ENCODE measurements around the gene TNS3.

DNA sequence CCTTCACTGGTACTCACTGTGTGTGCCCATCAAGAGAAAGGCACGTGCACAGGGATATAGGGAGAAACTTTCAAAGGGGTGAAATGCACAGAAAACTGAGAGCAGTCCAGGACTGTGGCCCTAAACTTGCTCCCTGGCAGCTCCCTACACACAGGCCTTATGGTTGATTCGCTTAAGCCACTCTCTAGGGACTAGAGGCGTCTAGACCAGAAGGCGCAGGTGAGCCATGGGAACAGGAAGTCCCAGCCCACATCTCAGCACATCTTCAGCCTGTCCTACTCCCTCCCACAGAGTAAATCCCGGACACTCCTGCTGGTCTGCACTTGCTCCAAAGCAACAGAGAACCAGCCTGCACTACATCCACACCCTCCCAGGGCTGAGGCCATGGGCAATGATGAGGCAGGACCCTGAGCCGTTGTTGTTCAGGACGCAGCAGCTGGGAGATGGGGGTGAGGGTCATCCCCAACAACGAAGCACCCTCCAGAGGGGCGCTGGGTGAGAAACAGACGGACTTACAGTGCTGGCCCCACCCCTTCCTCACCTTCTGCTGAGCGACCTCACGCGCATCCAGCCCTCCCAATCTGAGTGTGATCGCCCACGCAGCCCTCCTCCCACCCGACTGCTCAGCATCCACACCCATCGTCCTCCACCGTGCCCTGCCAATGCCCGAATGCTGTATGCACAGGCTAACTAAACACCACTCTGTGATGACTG is 109.3 kb downstream of the TNS3 start:
- TF ChIP-seq, protein P1, sequence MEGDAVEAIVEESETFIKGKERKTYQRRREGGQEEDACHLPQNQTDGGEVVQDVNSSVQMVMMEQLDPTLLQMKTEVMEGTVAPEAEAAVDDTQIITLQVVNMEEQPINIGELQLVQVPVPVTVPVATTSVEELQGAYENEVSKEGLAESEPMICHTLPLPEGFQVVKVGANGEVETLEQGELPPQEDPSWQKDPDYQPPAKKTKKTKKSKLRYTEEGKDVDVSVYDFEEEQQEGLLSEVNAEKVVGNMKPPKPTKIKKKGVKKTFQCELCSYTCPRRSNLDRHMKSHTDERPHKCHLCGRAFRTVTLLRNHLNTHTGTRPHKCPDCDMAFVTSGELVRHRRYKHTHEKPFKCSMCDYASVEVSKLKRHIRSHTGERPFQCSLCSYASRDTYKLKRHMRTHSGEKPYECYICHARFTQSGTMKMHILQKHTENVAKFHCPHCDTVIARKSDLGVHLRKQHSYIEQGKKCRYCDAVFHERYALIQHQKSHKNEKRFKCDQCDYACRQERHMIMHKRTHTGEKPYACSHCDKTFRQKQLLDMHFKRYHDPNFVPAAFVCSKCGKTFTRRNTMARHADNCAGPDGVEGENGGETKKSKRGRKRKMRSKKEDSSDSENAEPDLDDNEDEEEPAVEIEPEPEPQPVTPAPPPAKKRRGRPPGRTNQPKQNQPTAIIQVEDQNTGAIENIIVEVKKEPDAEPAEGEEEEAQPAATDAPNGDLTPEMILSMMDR (conservative IDR thresholded peaks at IDR 0.05): no peak
- no peak for TF ChIP-seq EZH2 (IDR thresholded peaks at IDR 0.05; ENCODE audit: low read depth)
